H9 (cell line): Measurements from ENCODE around the gene TERT. TPM values are rescaled to one million over a fixed set of nuclear protein-coding genes. Genes with fewer than 3 reads are reported as not detected.
A peak's percentile ranks its signal among the peaks of the same experiment; 100 is the strongest.
"Not testable (repeated sequence)": the region's sequence is repeated elsewhere in the genome, so short reads cannot be mapped to it uniquely, and the experiment has no call there.

Experiments used
- DNase-seq: peaks from one replicate; pipeline ENCODE4 v3.0.0-alpha.2; 2017
- H2AFZ ChIP-seq: one replicate; pipeline ENCODE4 v1.6.1; 2013; ENCODE audit warnings: mild to moderate bottlenecking, low read length, control low read depth, moderate library complexity
- H2AK5ac ChIP-seq: 2 replicates; pipeline ENCODE4 v1.6.1; 2013; ENCODE audit warnings: low read length, control low read depth, mixed read lengths; ENCODE audit not compliant: insufficient read length
- H2BK120ac ChIP-seq: one replicate; pipeline ENCODE4 v1.6.1; 2013; ENCODE audit warnings: low read depth, mild to moderate bottlenecking, low read length, control low read depth, inconsistent platforms; ENCODE audit not compliant: poor library complexity, severe bottlenecking
- H2BK12ac ChIP-seq: 2 replicates; pipeline ENCODE4 v1.6.1; 2013; ENCODE audit warnings: low read length, control low read depth, mixed read lengths, low read depth; ENCODE audit not compliant: insufficient read length
- H2BK15ac ChIP-seq: 2 replicates; pipeline ENCODE4 v1.6.1; 2013; ENCODE audit warnings: low read depth, low read length, control low read depth
- H2BK20ac ChIP-seq: one replicate; pipeline ENCODE4 v1.6.1; 2013; ENCODE audit warnings: low read depth, mild to moderate bottlenecking, low read length, control low read depth, inconsistent platforms; ENCODE audit not compliant: poor library complexity, severe bottlenecking
- H2BK5ac ChIP-seq: 2 replicates; pipeline ENCODE4 v1.6.1; 2013; ENCODE audit warnings: low read length, control low read depth, mixed read lengths; ENCODE audit not compliant: insufficient read length
- H3K14ac ChIP-seq: 2 replicates; pipeline ENCODE4 v1.6.1; 2013; ENCODE audit warnings: low read length, control low read depth; ENCODE audit not compliant: insufficient read depth
- H3K18ac ChIP-seq: 2 replicates; pipeline ENCODE4 v1.6.1; 2013; ENCODE audit warnings: low read depth, mild to moderate bottlenecking, mixed read lengths, low read length, control low read depth; ENCODE audit not compliant: insufficient read length
- H3K23ac ChIP-seq: 2 replicates; pipeline ENCODE4 v1.6.1; 2013; ENCODE audit warnings: low read length, control low read depth, mixed read lengths, low read depth; ENCODE audit not compliant: insufficient read length
- H3K23me2 ChIP-seq: 2 replicates; pipeline ENCODE4 v1.6.1; 2013; ENCODE audit warnings: low read depth, mild to moderate bottlenecking, mixed read lengths, low read length, control low read depth; ENCODE audit not compliant: insufficient read length, poor library complexity, severe bottlenecking
- H3K27ac ChIP-seq: 2 replicates; pipeline ENCODE4 v1.5.1; 2013; ENCODE audit warnings: low read length, control low read depth, mixed read lengths, low read depth; ENCODE audit not compliant: insufficient read length
- H3K27me3 ChIP-seq: 2 replicates; pipeline ENCODE4 v1.6.1; 2013; ENCODE audit warnings: low read length, control low read depth, inconsistent platforms; ENCODE audit not compliant: insufficient read depth
- H3K4ac ChIP-seq: 2 replicates; pipeline ENCODE4 v1.6.1; 2013; ENCODE audit warnings: low read depth, mild to moderate bottlenecking, control low read depth, inconsistent platforms, low read length, moderate library complexity
- H3K4me1 ChIP-seq: 2 replicates; pipeline ENCODE4 v1.6.1; 2013; ENCODE audit warnings: low read length, control low read depth, inconsistent platforms; ENCODE audit not compliant: insufficient read depth
- H3K4me2 ChIP-seq: 2 replicates; pipeline ENCODE4 v1.6.1; 2013; ENCODE audit warnings: low read length, control low read depth, mixed read lengths; ENCODE audit not compliant: insufficient read length, insufficient read depth
- H3K56ac ChIP-seq: 2 replicates; pipeline ENCODE4 v1.6.1; 2013; ENCODE audit warnings: low read depth, mild to moderate bottlenecking, mixed read lengths, low read length, control low read depth; ENCODE audit not compliant: insufficient read length
- H3K79me1 ChIP-seq: 2 replicates; pipeline ENCODE4 v1.6.1; 2013; ENCODE audit warnings: low read depth, mild to moderate bottlenecking, moderate library complexity, low read length, control low read depth, inconsistent platforms; ENCODE audit not compliant: insufficient read depth, poor library complexity, severe bottlenecking
- H3K79me2 ChIP-seq: 2 replicates; pipeline ENCODE4 v1.6.1; 2013; ENCODE audit warnings: low read length, control low read depth, inconsistent platforms; ENCODE audit not compliant: insufficient read depth
- H3K9ac ChIP-seq: 2 replicates; pipeline ENCODE4 v1.6.1; 2013; ENCODE audit warnings: low read length, control low read depth, mixed read lengths; ENCODE audit not compliant: insufficient read length; ENCODE audit errors: extremely low read depth
- H3K9me3 ChIP-seq: one replicate; pipeline ENCODE4 v1.6.1; 2013; ENCODE audit warnings: low read depth, low read length, inconsistent platforms; ENCODE audit not compliant: control insufficient read depth
- H3T11ph ChIP-seq: one replicate; pipeline ENCODE4 v1.6.1; 2013; ENCODE audit warnings: mild to moderate bottlenecking, low read length, control low read depth, inconsistent platforms
- H4K20me1 ChIP-seq: one replicate; pipeline ENCODE4 v1.6.1; 2013; ENCODE audit not compliant: control insufficient read depth, insufficient read length, insufficient read depth
- H4K5ac ChIP-seq: 2 replicates; pipeline ENCODE4 v1.6.1; 2013; ENCODE audit warnings: low read depth, mild to moderate bottlenecking, mixed read lengths, low read length, control low read depth; ENCODE audit not compliant: insufficient read length
- H4K8ac ChIP-seq: replicated peaks from 2 replicates; pipeline ENCODE4 v1.6.1; 2013; ENCODE audit warnings: low read length, control low read depth, mixed read lengths, low read depth; ENCODE audit not compliant: insufficient read length
- H4K91ac ChIP-seq: 2 replicates; pipeline ENCODE4 v1.6.1; 2013; ENCODE audit warnings: low read depth, mild to moderate bottlenecking, moderate library complexity, mixed read lengths, low read length, control low read depth; ENCODE audit not compliant: insufficient read length
- H3K27ac Mint-ChIP-seq, 3 experiments: 2 replicates in 2 of 3; 3 replicates in 1 of 3; pipeline ENCODE4 v1.8.0; 2020 to 2021; ENCODE audit warnings: mixed read lengths in 3 of 3, mild to moderate bottlenecking in 1 of 3, moderate library complexity in 1 of 3
- H3K27me3 Mint-ChIP-seq: 2 replicates; pipeline ENCODE4 v1.8.0; 2021; ENCODE audit warnings: low read depth, mild to moderate bottlenecking, moderate library complexity, mixed read lengths
- H3K36me3 Mint-ChIP-seq, 3 experiments: 2 replicates in 2 of 3; 3 replicates in 1 of 3; pipeline ENCODE4 v1.8.0; 2020 to 2021; ENCODE audit warnings: low read depth in 3 of 3, mixed read lengths in 3 of 3; ENCODE audit not compliant: insufficient read depth in 1 of 3
- H3K4me1 Mint-ChIP-seq, 2 experiments: 2 replicates each; pipeline ENCODE4 v1.8.0; 2020; ENCODE audit warnings: mixed read lengths in 2 of 2
- H3K4me3 Mint-ChIP-seq, 2 experiments: 2 replicates in 1 of 2; 3 replicates in 1 of 2; pipeline ENCODE4 v1.8.0; 2020 to 2021; ENCODE audit warnings: mild to moderate bottlenecking in 2 of 2, mixed read lengths in 2 of 2, moderate library complexity in 1 of 2
- H3K9me3 Mint-ChIP-seq, 2 experiments: 2 replicates in 1 of 2; 3 replicates in 1 of 2; pipeline ENCODE4 v1.8.0; 2020; ENCODE audit warnings: mild to moderate bottlenecking in 2 of 2, mixed read lengths in 2 of 2, moderate library complexity in 1 of 2
- WGBS: extraction: QIAGEN DNeasy Blood & Tissue Kit; methylation state at CpG from one replicate; pipeline ENCODE4 v1.1.7; 2013; ENCODE audit warnings: missing lambda C conversion rate, low lambda C conversion rate, mixed read lengths; ENCODE audit not compliant: insufficient read length; ENCODE audit errors: extremely low coverage; 5-methylcytosine and 5-hydroxymethylcytosine counted together
- total RNA-seq: library from RNA; stranded (reverse); gene quantifications from 2 replicates; pipeline ENCODE4 v1.2.1, GENCODE V29; 2021
- TF ChIP-seq, protein P1 (sequence below): fragments of 200-600 bp; sonication (generic); conservative IDR thresholded peaks from 3 replicates; pipeline ENCODE4 v1.8.0; 2021; ENCODE audit warnings: antibody characterized with exemption, mild to moderate bottlenecking

The TERT gene
- total RNA-seq, 1 experiment from 2014 or later: 15.5 TPM

DNA sequence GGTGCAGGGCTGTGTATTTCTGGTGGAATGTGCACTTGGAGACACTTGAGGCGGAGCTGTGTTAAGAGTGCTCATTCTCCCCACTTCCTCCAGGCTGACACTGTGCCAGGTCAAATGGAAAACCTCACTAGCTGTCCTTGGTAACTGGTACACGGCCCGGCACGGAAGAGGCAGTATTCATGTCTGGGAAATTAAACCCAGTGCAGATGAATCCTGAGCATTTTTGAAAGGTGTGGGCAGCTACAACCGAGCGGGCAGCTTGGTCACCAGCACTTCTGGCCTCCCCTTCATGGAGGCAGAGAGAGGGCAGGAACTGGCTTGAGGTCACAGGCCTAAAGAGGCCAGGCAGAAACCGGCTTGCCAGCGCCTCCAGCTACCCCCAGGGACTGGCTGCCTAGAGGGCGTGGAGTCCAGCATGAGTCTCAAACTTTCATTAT lies 48.5 kb upstream of the TERT start:
- no CpG with 5 or more reads among the region's 9 CpGs for WGBS
- H2AK5ac ChIP-seq: no peak overlapping the region
- H2BK20ac ChIP-seq: no peak overlapping the region
- H2BK15ac ChIP-seq: no peak overlapping the region
- H3K27me3 ChIP-seq: no peaks in the 10 kb centered on the region
- H3K4me2 ChIP-seq: no peak overlapping the region
- H4K5ac ChIP-seq: no peak overlapping the region
- H3K56ac ChIP-seq: no peak overlapping the region
- Mint-ChIP-seq H3K27me3 (no peaks in the 10 kb centered on the region; the same call in 1 of the 2 replicates), H3K36me3 (peaks cover 23 to 46% (median 45%) of the 10 kb centered on the region in 3 experiments), H3K4me1 (peaks cover 13 to 17% of the 10 kb centered on the region in 2 experiments), H3K9me3 (no peaks in the 10 kb centered on the region), H3K4me3 (peak overlapping the region; percentile 92; a peak in 4 of 5 replicates), H3K27ac (no peak overlapping the region)
- H4K91ac ChIP-seq: no peak overlapping the region
- no peak overlapping the region for H3K4ac ChIP-seq
- H2BK5ac ChIP-seq: no peak overlapping the region
- no peak overlapping the region for H3T11ph ChIP-seq
- H3K23ac ChIP-seq: no peak overlapping the region
- no peak for DNase-seq
- no peak overlapping the region for H2BK12ac ChIP-seq
- H3K27ac ChIP-seq: no peak overlapping the region
- no peak overlapping the region for H2AFZ ChIP-seq
- H3K9me3 ChIP-seq: no peaks in the 10 kb centered on the region
- no peak overlapping the region for H4K8ac ChIP-seq
- TF ChIP-seq, protein P1, sequence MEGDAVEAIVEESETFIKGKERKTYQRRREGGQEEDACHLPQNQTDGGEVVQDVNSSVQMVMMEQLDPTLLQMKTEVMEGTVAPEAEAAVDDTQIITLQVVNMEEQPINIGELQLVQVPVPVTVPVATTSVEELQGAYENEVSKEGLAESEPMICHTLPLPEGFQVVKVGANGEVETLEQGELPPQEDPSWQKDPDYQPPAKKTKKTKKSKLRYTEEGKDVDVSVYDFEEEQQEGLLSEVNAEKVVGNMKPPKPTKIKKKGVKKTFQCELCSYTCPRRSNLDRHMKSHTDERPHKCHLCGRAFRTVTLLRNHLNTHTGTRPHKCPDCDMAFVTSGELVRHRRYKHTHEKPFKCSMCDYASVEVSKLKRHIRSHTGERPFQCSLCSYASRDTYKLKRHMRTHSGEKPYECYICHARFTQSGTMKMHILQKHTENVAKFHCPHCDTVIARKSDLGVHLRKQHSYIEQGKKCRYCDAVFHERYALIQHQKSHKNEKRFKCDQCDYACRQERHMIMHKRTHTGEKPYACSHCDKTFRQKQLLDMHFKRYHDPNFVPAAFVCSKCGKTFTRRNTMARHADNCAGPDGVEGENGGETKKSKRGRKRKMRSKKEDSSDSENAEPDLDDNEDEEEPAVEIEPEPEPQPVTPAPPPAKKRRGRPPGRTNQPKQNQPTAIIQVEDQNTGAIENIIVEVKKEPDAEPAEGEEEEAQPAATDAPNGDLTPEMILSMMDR: no peak
- H3K4me1 ChIP-seq: no peaks in the 10 kb centered on the region
- no peak overlapping the region for H2BK120ac ChIP-seq
- H3K79me1 ChIP-seq: peaks cover 5% of the 10 kb centered on the region
- H3K9ac ChIP-seq: no peak overlapping the region
- H3K23me2 ChIP-seq: peaks cover 11% of the 10 kb centered on the region
- no peak overlapping the region for H3K14ac ChIP-seq
- no peaks in the 10 kb centered on the region for H4K20me1 ChIP-seq
- no peak overlapping the region for H3K18ac ChIP-seq
- H3K79me2 ChIP-seq: peaks cover 7% of the 10 kb centered on the region; the same call in 1 of the 2 replicates

DNA sequence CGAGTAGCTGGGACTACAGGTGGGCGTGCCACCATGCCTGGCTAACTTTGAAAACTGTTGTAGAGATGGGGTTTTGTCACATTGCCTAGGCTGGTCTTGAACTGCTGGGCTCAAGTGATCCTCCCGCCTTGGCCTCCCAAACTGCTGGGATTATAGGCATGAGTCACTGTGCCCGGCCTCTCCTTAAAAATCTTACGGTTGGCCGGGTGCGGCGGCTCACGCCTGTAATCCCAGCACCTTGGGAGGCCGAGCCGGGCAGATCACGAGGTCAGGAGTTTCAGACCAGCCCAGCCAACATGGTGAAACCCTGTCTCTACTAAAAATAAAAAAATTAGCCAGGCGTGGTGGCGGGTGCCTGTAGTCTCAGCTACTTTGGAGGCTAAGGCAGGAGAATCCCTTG lies 47.8 kb upstream of the TERT start:
- H3K23me2 ChIP-seq: peaks cover 11% of the 10 kb centered on the region
- not testable (repeated sequence) for H3K9ac ChIP-seq, H3K4me1 ChIP-seq, H2AK5ac ChIP-seq, H3K4ac ChIP-seq, H3K9me3 ChIP-seq, H3K9me3 Mint-ChIP-seq, H2BK15ac ChIP-seq, H3K27me3 Mint-ChIP-seq, H2BK20ac ChIP-seq, H3K14ac ChIP-seq, H3K56ac ChIP-seq, H3K27ac ChIP-seq, H4K8ac ChIP-seq, H3K18ac ChIP-seq, H2BK12ac ChIP-seq, H3T11ph ChIP-seq, H4K20me1 ChIP-seq, H2BK5ac ChIP-seq, H2BK120ac ChIP-seq, H2AFZ ChIP-seq, DNase-seq, H3K79me1 ChIP-seq, H3K79me2 ChIP-seq, H3K27ac Mint-ChIP-seq, H3K23ac ChIP-seq, H3K4me2 ChIP-seq, H3K27me3 ChIP-seq, H4K5ac ChIP-seq, H4K91ac ChIP-seq
- H3K36me3 Mint-ChIP-seq: peaks cover 26 to 52% (median 51%) of the 10 kb centered on the region in 3 experiments
- WGBS: no CpG with 5 or more reads among the region's 14 CpGs
- H3K4me3 Mint-ChIP-seq: peak overlapping the region; percentile 92; a peak in 1 of 5 replicates
- peaks cover 13 to 17% of the 10 kb centered on the region in 2 experiments for H3K4me1 Mint-ChIP-seq
